HL-60 (cell line): ENCODE results near the gene RNF223.

ENCODE experiments used
- DNase-seq, 2 experiments: peaks; one replicate each; pipeline ENCODE4 v3.0.0-alpha.2; 2010 to 2020; ENCODE audit warnings: low read depth in 1 of 2, low spot score in 1 of 2
- H3K27ac ChIP-seq: fragments of 250-450 bp; sonication (Bioruptor Pico); replicated peaks from 2 replicates; pipeline ENCODE4 v1.5.1; 2020; ENCODE audit warnings: mild to moderate bottlenecking, moderate library complexity
- H3K27me3 ChIP-seq: fragments of 250-450 bp; sonication (Bioruptor Pico); 2 replicates; pipeline ENCODE4 v1.5.1; 2021; ENCODE audit warnings: mild to moderate bottlenecking, moderate library complexity; ENCODE audit not compliant: insufficient read depth, poor library complexity, severe bottlenecking
- H3K4me3 ChIP-seq: replicated peaks from 2 replicates; pipeline ENCODE4 v1.5.1; 2011; ENCODE audit warnings: mild to moderate bottlenecking, control low read depth, low read length; ENCODE audit not compliant: insufficient read depth
- CTCF ChIP-seq: IDR thresholded peaks from one replicate; pipeline ENCODE4 v1.5.1; 2011; ENCODE audit warnings: low read length, control low read depth, inconsistent platforms; ENCODE audit not compliant: insufficient read depth
- GABPA ChIP-seq: IDR thresholded peaks from 2 replicates; pipeline ENCODE4 v1.6.1; 2012; ENCODE audit warnings: low read depth
- POLR2AphosphoS5 ChIP-seq: IDR thresholded peaks from 2 replicates; pipeline ENCODE4 v1.6.1; 2012; ENCODE audit warnings: low read depth
- REST ChIP-seq: IDR thresholded peaks from 2 replicates; pipeline ENCODE4 v1.6.1; 2012; ENCODE audit warnings: low read depth; ENCODE audit not compliant: insufficient replicate concordance
- SPI1 ChIP-seq: IDR thresholded peaks from 2 replicates; pipeline ENCODE4 v1.6.1; 2012; ENCODE audit warnings: low read depth, mild to moderate bottlenecking, borderline replicate concordance

The RNF223 gene

GRCh38 chr1:1087351-1088028 is 13.4 kb upstream of the RNF223 start:
- H3K27me3 ChIP-seq = no peaks in the 10 kb centered on the region
- TF ChIP-seq GABPA = no peak
- no peak for TF ChIP-seq SPI1
- no peak for TF ChIP-seq CTCF
- TF ChIP-seq POLR2AphosphoS5 = no peak
- no peak for TF ChIP-seq REST
- H3K27ac ChIP-seq = no peak overlapping the region
- DNase-seq = no peak
- H3K4me3 ChIP-seq = no peak overlapping the region

GRCh38 chr1:1086911-1087341 is 12.8 kb upstream of the RNF223 start:
- Histone ChIP-seq H3K27me3 (no peaks in the 10 kb centered on the region), H3K4me3 (no peak overlapping the region), H3K27ac (no peak overlapping the region)
- no peak for TF ChIP-seq REST
- no peak for TF ChIP-seq SPI1
- no peak for TF ChIP-seq POLR2AphosphoS5
- TF ChIP-seq CTCF = no peak
- no peak for TF ChIP-seq GABPA
- DNase-seq = no peak

GRCh38 chr1:1085911-1086841 is 12.1 kb upstream of the RNF223 start:
- H3K4me3 ChIP-seq = no peak overlapping the region
- DNase-seq = no peak
- H3K27me3 ChIP-seq = no peaks in the 10 kb centered on the region
- no peak for TF ChIP-seq REST
- no peak for TF ChIP-seq CTCF
- TF ChIP-seq POLR2AphosphoS5 = no peak
- TF ChIP-seq SPI1 = no peak
- TF ChIP-seq GABPA = no peak
- H3K27ac ChIP-seq = no peak overlapping the region
